Activated CD4-positive, alpha-beta T cell treated with anti-CD3 and anti-CD28 coated beads, Interleukin-2, amount 50 U/mL, for 48 hours (primary cell): ENCODE results near the gene NRARP.
"Not testable (repeated sequence)": the region's sequence is repeated elsewhere in the genome, so short reads cannot be mapped to it uniquely, and the experiment has no call there.

Experiments
- DNase-seq, 2 experiments: peaks; one replicate each; pipeline ENCODE4 v3.0.0-alpha.2; 2020

The NRARP gene, protein sequence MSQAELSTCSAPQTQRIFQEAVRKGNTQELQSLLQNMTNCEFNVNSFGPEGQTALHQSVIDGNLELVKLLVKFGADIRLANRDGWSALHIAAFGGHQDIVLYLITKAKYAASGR

DNA sequence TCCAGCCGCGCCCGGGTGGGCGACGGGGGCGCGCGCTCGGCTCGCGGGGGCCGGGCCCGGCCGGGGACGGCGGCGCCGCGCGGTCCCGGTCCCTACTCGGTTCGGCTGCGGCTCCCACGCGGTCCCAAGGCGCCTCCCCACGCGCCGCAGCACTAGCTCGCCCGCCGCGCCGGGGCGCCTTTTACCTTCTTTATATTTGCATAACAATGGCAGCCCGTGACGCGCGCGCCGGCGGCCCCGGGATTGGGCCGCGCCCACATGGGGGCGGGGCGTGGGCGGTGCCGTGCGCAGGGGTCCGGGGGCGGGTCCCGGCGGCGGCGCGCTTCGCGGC is at the start of gene NRARP:
Gene NRARP, minus strand, starts transcription at position 154 of the 331 bp plus-strand sequence. CDS start 343 bp downstream, outside the sequence.
- DNase-seq: peak; percentile 90 to 91

DNA sequence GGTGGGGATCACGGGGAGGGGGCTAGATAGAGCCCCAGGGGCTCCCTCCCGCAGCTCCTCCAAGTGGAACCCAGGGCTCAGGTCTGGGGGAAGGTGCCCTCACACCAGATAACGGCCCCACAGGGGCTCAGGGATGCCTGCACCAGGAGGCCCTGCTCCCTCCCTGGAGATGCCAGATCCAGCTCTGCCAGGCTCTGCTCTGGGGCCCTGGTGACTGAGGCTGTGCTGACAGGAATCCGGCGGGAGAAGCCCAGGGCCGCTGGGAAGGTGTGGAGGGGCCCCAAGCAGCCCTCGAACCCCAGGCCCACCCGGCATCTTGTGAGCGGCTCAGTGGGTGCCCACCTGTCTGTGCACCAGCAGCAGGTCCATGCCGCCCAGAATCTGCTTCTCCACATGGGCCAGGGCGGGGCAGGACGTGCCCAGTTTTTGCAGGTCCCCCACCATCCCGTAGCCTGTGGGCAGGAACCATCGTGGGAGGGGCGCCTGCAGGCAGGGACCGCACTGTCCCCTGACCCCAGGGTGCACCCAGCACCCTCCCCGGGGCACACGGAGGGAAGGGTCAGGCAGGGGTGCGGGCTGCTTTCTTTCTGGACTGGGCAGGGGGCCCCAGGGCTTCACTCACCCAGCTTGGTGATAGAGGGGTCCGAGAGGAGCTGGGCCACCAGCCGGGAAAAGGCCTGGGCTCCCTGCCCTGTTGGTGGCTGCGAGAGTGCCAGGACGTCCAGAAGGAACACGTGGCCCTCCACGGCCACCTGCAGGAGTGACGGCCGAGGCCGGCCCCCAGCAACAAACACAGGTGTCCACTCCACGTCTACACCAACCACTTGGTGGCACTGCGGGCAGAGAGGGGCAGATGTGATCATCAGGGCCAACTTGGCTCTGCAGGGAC is 48.9 kb upstream of the NRARP start:
- DNase-seq: no peak

DNA sequence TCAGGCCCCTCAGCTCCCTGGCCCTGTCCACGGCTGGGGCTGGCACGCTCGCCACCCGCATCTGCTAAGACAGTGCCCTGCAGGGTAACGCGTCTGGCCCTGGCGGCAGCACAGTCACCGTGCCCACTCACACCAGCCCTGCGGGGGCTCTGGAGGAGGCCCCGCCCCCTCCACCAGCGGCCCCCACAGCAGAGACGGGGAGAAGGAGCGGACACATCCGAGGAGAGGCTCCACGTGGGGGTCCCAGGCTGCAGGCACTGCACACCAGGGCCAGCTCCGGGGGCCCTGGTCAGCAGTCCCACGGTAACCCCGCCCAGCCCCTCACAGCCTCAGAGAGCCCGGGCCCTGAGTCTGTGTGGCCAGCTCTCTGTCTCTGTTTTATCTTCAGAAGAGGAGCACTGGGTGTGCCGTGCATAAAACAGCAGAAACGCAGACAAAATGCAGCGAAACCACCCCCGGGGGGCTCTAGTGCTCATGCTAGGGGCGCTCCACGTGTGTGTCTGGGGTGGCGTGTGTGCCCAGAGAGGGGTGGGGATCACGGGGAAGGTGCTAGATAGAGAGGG is 47.5 kb upstream of the NRARP start:
- no peak for DNase-seq

DNA sequence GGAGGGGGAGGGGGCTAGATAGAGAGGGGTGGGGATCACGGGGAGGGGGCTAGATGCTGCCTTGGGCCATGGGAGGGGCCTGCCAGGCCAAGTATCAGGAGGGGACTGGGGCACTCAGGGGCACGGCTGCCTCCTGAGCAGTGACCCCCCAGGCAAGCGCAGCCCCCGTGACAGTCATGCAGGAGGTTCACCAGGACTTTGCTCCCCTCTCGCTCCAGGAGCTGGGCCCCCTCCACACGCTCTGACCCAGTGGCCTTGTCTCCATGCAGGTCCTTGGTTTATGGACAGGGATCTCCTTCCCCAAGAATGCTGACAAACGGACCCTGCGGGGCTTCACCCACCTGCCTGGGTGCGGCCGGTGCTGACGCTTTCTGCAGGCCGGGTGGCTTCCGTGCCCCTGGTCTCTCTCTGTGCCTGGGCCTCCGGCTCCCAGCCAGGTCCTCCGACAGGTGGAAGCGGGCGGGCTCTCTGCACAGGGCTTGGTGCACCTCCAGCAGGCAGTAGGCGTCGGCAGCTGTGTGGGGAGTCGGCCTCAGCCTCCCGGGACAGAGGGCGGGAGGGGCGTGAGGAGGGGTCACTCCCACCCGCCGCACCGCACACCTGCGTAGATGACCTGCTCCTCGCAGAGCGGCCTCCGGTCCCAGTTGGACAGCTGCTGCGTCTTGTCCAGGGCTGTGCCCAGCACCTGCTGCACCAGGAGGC is 46.8 kb upstream of the NRARP start:
- no peak for DNase-seq

DNA sequence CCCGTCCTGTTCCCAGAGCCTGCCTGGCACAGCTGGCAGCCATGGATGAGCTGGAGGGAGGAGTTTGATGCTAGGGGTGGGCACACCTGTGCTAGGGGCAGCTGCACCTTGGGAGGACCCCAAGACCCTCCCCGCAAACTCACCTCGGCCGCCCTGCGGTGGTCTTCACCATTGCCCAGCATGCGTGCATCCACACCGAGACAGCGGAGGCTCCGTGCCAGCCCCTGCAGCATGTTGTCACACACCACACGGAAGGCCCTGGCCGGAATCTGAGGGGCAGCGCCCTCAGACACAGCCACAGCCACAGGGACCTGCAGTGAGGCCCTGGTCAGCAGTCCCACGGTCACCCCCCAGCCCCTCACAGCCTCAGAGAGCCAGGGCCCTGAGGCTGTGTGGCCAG is 45.9 kb upstream of the NRARP start:
- DNase-seq: no peak

DNA sequence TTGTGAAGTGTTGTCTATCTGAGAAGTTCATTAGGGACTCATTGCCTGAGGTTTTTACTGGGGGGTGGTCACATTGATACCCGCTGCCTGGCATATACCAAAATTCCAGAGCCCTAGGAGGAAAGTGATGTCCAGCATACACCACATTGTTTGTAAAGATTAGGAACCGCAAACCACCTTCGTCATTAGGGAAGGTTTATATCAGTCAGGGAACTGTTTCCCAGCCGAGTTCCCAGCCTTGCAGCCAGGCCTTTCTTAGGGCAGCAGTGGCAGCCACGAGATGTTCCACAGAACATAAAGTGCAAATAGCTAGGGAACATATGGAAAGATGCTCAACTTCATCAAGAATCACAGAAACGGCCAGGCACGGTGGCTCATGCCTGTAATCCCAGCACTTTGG is 40.4 kb upstream of the NRARP start:
- no peak for DNase-seq

DNA sequence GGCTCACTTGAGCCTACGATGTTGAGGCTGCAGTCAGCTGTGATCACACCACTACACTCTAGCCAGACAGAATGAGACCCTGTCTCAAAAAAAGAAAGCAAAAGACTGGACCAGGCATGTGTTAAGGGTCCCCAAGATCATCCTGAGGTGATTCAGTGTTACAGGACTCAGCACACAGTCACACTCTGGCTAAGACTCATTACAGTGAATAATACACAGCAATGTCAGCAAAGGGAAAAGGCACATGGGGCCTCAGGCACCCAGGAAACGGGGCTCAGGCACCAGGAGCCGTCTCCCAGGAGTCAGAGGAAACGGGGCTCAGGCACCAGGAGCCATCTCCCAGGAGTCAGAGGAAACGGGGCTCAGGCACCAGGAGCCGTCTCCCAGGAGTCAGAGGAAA is 39.2 kb upstream of the NRARP start:
- DNase-seq: no peak

DNA sequence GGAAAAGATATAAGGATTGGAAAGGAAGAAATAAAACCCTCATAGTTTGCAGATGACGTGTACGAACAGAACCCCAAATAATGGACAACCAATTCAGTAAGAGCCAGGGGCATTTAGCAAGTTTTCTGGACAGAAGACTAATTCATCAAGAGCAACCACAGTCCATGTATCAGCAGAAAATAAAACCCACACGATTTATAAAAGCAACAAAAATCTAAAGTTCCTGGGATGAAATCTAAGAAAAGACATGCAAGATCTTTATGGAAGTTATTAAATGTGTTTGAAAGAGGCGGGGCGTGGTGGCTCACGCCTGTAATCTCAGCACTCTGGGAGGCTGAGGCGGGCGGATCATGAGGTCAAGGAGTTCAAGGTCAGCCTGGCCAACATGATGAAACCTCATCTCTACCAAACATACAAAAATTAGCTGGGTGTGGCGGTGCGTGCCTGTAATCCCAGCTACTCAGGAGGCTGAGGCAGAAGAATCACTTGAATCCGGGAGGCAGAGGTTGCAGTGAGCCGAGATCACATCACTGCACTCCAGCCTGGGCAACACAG is 37.9 kb upstream of the NRARP start:
- DNase-seq: not testable (repeated sequence)

DNA sequence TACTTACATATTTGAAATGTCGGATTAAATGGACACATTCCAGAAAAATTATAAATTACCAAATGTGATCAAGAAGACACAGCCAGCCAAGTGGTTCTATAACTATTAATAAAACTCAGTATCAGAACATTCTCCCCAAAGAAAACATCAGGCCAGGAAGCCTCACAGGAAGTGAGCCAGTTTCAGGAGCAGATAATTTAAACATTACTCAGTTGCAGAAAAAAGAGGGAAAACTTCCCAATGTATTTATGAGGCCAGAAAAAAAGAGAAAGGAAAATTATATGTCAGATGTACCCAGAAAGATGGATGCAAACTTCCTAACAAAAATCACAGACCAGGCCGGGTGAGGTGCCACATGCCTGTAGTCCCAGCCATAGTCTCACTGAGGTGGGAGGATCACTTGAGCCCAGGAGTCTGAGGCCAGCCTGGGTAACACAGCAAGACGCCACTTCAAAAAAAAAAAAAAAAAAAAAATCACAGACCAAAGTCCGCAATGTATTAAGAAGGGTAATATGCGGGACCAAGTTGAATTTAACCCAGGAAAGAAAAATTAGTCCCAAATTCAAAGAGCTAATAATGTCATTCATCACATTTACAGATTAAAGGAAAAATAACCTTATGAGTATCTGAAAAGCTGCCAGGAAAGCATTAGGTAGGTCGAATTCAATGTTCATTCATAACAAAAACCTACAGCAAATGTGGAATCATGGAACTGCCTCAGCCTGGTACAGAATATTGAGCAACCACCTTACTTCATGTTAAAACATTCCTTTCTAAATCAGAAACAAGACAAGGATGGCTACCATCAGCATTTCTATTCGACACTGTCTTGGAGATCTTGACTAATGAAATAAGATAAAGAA is 37.2 kb upstream of the NRARP start:
- no peak for DNase-seq

DNA sequence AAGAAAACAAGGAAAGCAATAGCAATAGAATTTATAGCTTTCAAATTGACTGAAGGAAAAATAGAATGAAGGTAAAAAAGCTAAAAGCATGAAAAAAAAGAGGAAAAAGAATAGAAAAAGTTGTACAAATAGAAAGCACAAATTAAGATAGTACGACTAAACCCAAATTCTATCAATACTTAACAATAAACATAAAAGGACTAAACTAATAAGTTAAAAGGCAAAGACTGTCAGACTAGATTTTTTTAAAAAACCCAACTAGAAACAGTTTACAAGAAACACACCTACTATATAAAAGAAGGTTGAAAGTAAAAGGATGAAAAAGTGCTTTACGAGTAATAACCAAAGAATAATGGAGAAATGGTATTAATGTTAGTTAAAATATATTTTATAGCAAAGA is 34.7 kb upstream of the NRARP start:
- DNase-seq: no peak

DNA sequence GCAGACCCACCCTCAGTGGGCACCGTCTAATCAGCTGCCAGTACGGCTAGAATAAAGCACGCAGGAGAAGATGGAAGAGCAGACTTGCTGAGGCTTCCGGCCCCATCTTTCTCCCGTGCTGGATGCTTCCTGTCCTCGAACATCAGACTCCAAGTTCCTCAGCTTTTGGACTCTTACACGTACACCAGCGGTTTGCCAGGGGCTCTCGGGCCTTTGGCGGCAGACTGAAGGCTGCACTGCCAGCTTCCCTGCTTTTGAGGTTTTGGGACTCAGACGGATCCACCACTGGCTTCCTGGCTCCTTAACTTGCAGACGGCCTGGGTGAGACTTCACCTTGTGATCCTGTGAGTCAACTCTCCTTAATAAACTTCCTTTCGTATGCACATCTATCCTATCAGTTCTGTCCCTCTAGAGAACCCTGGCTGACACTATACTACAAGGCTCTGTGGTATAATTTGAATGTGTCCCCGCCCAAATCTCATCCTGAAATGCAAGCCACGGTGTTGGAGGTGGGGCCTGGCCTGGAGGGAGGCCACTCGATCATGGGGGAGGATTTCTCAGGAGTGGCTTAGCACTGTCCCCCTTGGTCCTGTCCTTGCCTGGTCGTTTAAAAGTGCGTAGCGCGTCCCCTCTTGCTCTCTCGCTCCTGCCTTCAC is 31.1 kb upstream of the NRARP start:
- DNase-seq: no peak

DNA sequence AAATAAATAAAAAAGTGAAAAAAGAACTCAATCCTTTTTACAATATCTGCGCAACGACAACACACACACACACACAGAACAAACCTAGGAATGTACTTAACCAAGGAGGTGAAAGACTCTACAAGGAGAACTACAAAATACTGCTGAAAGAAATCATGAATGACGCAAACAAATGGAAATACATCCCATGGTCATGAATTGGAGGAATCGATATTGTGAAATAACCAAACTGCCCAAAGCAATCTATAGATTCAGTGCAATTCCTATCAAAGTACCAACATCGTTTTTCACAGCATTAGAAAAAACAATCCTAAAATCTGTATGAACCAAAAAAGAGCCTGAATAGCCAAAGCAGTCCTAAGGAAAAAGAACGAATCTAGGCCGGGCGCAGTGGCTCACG is 29.9 kb upstream of the NRARP start:
- no peak for DNase-seq

DNA sequence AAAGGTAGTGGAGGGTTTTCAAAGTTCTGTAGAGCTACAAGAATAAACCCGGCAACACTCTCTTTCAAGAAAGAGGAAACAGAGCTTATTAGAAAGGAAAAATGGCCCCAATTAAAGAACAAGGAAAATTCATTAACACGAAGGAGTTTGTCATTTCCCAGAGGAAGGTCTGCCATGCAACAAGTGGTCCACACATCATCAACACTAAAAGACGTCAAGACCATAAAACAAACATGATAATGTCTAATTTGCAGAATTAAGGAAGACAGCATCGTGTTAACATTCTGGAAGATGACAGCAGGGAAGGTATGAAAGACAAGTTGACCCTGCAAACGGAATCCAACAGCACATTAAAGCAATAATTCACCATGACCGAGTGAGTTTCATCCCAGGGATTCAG is 28.6 kb upstream of the NRARP start:
- no peak for DNase-seq

DNA sequence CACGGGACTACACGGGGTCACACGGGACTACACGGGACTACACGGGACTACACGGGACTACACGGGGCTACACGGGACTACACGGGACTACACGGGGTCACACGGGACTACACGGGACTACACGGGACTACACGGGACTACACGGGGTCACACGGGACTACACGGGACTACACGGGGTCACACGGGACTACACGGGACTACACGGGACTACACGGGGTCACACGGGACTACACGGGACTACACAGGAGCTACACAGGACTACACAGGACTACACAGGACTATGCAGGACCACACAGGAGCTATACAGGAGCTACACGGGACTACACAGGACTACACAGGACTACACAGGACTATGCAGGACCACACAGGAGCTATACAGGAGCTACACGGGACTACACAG is 27.5 kb upstream of the NRARP start:
- not testable (repeated sequence) for DNase-seq

DNA sequence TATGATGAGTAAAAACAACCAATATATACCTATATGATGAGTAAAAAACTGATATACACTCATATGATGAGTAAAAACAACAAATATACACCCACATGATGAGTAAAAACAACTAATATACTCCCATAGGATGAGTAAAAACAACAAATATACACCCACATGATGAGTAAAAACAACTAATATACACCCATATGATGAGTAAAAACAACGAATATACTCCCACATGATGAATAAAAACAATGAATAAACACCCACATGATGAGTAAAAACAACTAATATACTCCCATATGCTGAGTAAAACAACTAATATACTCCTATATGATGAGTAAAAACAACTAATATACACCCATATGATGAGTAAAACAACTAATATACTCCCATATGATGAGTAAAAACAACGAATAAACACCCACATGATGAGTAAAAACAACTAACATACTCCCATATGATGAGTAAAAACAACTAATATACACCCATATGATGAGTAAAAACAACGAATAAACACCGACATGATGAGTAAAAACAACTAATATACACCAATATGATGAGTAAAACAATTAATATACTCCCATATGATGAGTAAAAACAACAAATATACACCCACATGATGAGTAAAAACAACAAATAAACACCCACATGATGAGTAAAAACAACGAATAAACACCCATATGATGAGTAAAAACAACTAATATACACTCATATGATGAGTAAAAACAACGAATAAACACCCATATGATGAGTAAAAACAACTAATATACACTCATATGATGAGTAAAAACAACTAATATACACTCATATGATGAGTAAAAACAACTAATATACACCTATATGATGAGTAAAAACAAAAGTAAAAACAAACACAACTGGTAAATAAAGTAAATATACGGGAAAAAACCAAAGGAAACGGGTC is 25.8 kb upstream of the NRARP start:
- not testable (repeated sequence) for DNase-seq

DNA sequence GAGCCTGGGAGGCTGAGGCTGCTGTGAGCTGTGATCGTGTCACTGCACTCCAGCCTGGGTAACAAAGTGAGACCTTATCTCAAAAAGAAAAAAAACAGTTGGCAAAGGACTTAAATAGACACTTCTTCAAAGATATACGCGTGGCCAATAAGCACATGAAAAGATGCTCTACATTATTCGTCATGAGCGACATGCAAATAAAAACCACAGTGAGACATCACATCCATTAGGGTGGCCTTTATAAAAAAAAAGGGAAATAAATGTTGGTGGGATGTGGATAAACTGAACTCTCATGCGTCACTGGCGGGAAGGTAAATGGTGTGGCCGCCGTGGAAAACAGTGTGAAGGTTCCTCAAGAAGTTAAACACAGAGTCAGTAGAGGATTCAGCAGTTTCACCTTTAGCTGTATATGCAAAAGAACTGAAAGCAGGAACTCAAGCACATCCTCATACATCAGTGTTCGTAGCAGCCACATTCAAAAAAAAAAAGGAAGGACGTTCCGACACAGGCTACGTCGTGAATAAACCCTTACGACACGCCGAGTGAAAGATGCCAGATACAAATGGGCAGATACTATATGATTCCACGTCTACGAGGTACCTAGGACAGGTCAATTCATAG is 24.5 kb upstream of the NRARP start:
- no peak for DNase-seq

DNA sequence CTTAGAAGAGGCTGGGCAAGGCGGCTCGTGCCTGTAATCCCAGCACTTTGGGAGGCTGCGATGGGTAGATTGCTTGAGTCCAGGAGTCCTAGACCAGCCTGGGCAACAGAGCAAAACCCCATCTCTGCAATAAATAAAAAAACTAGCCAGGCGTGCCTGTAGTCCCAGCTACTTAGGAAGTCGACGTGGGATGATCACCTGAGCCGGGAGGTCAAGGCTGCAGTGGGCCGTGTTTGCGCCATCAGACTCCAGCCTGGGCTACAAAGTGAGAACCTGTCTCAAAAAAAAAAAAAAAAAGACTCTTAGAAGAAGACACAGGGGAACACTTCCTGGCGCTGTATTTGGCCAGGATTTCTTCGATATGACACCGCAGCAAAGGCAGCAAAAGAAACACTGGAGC is 23.7 kb upstream of the NRARP start:
- DNase-seq: no peak

DNA sequence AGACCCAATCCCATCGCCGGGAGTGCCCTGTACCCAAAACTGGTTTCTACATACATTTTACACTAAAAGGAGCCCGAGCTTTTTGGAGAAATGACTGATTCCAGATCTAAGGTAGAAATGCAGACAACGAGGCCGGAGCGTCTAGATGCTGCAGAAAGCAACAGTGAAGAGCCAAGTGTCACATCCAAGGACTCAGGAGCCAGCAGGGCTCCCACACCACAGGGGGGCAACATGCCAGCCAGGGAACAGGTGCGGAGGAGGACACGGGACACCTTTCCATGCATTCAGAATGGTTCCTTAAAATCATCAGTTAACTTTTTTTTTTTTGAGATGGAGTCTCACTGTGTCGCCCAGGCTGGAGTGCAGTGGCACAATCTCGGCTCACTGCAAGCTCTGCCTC is 23.1 kb upstream of the NRARP start:
- no peak for DNase-seq

DNA sequence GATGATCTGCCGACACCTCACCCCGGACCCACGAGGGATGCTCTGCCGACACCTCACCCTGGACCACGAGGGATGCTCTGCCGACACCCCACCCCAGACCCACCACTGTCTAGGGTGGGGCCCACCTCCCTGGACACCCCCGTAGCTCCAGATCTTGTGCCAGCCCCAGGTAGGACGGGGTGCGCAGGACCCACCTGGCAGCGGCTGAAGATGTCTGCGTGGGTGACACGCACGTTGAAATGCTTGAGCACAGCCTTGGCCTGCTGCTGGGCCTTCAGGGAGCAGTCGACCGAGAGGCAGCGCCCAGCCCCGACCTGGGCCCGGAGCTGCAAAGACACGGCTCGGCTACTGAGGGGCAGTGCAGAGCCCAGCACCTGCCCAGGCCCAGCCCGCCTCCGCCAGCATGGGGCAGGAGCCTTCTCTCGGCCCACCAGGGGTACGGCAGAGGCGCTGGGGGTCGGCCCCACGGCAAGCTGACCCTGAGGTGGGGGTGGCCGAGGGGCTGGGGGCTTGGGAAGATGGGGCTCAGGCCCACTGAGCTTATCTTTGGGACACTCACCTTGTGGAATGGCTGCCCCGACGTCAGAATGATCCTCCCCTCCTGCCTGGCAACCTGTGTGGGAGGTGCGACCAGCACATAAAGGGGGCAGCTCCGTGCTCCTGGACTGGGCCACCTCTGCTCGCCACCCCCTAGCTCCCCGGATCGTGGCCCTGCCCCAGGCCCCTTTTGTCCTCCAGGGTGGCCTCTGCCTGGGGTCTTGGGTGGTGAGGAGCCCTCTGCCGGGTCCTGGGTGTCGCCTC is 21.7 kb upstream of the NRARP start:
- no peak for DNase-seq
